NCI-H524 treated with DMSO at 0.1 percent for 48 hours (cell line): ENCODE results near the gene INO80E.
"Not testable (repeated sequence)": the region's sequence is repeated elsewhere in the genome, so short reads cannot be mapped to it uniquely, and the experiment has no call there.

ENCODE experiments used
- DNase-seq: peaks from one replicate; lab custom pipeline; 2025; lab: John Stamatoyannopoulos, UW

INO80E gene

GRCh38 chr16:30032083-30032819, 36.2 kb downstream of the INO80E start:
- DNase-seq = peak; percentile 68

- DNase-seq = no peak
These were observed 37.2 kb downstream of the INO80E start for GRCh38 chr16:30033270-30033669.

GRCh38 chr16:30040221-30040620, 44.2 kb downstream of the INO80E start:
- DNase-seq = no peak

- DNase-seq = not testable (repeated sequence)
These were observed 44.6 kb downstream of the INO80E start for GRCh38 chr16:30040690-30041089.

- DNase-seq = no peak
These were observed 45.8 kb downstream of the INO80E start for GRCh38 chr16:30041841-30042240.

GRCh38 chr16:30046178-30046577, 50.1 kb downstream of the INO80E start:
- no peak for DNase-seq

- DNase-seq = no peak
These were observed 50.5 kb downstream of the INO80E start for GRCh38 chr16:30046588-30046987.

- no peak for DNase-seq
These were observed 53.8 kb downstream of the INO80E start for GRCh38 chr16:30049871-30050270.

GRCh38 chr16:30051518-30051917, 55.5 kb downstream of the INO80E start:
- no peak for DNase-seq

GRCh38 chr16:30052671-30053372, 56.8 kb downstream of the INO80E start:
- DNase-seq = peak; percentile 72

GRCh38 chr16:30053376-30054015, 57.5 kb downstream of the INO80E start:
- no peak for DNase-seq

GRCh38 chr16:30054451-30054850, 58.4 kb downstream of the INO80E start:
- no peak for DNase-seq

GRCh38 chr16:30054959-30055553, 59.0 kb downstream of the INO80E start:
- DNase-seq = no peak
